Colonic mucosa (tissue), 4 donors: ENCODE results near the gene EMSY. TPM values are rescaled to one million over a fixed set of nuclear protein-coding genes. Genes with fewer than 3 reads are reported as not detected.

Experiments used
- DNase-seq: peaks from one replicate; pipeline ENCODE4 v3.0.0-alpha.2; 2020
- H3K27ac ChIP-seq: fragments of 200-600 bp; one replicate; pipeline ENCODE4 v1.8.0; 2021
- H3K27me3 ChIP-seq: fragments of 200-600 bp; one replicate; pipeline ENCODE4 v1.8.0; 2021
- H3K36me3 ChIP-seq: fragments of 200-600 bp; one replicate; pipeline ENCODE4 v1.8.0; 2021
- H3K4me1 ChIP-seq: fragments of 200-600 bp; one replicate; pipeline ENCODE4 v1.8.0; 2021; ENCODE audit warnings: mild to moderate bottlenecking
- H3K4me3 ChIP-seq: fragments of 200-600 bp; one replicate; pipeline ENCODE4 v1.8.0; 2021
- H3K9ac ChIP-seq, 2 donors: one replicate each; pipeline ENCODE4 v1.7.0; 2013; ENCODE audit warnings: control low read depth in 2 of 2, low read depth in 2 of 2, low read length in 2 of 2
- H3K9me3 ChIP-seq: fragments of 200-600 bp; one replicate; pipeline ENCODE4 v1.8.0; 2021
- CTCF ChIP-seq: fragments of 200-600 bp; IDR thresholded peaks from one replicate; pipeline ENCODE4 v1.8.0; 2022; ENCODE audit warnings: antibody characterized with exemption, mild to moderate bottlenecking
- intact Hi-C: fragments of 100-400 bp; cut with DNase I; formaldehyde crosslinking; loops from one replicate; pipeline ENCODE4 v1.14.1; 2022
- total RNA-seq, 2 donors: library from RNA; stranded (reverse); fragmentation: NEBNext Ultra II Directional in 1 of 2; extraction: Animal tissue kit (Norgen Biotek cat#: 25700) in 1 of 2; gene quantifications; one replicate each; pipeline ENCODE4 v1.2.1, GENCODE V29; 2021
- donor health status: healthy.
- donor health status: DM: no; HTN: no; CAD: no.
- donor health status: DM: no; HTN: no; CAD: no.

The EMSY gene
- total RNA-seq, 2 donors from 2014 or later: 21.2 to 22.8 TPM

GRCh38 chr11:76445121-76446084 is 585 bp downstream of the EMSY start:
- peak; percentile 86 for DNase-seq
- TF ChIP-seq CTCF: no peak
- Histone ChIP-seq H3K9ac (peak overlapping the region; percentile 78 to 98), H3K36me3 (no peaks in the 10 kb centered on the region), H3K4me1 (peaks cover 7% of the 10 kb centered on the region), H3K9me3 (no peaks in the 10 kb centered on the region), H3K27ac (peak overlapping the region; percentile 83), H3K4me3 (peak overlapping the region; percentile 95), H3K27me3 (no peaks in the 10 kb centered on the region)
- intact Hi-C loops: no loop called here

- H3K27ac ChIP-seq: no peak overlapping the region
- peaks cover under 1% of the 10 kb centered on the region for H3K4me1 ChIP-seq
- H3K27me3 ChIP-seq: no peaks in the 10 kb centered on the region
- H3K36me3 ChIP-seq: no peaks in the 10 kb centered on the region
- H3K9ac ChIP-seq: no peak overlapping the region
- intact Hi-C loops: no loop called here
- no peak for TF ChIP-seq CTCF
- no peak for DNase-seq
- H3K9me3 ChIP-seq: no peaks in the 10 kb centered on the region
- no peak overlapping the region for H3K4me3 ChIP-seq
Observed at GRCh38 chr11:76448506-76448905, 3.7 kb downstream of the EMSY start.

GRCh38 chr11:76453248-76453647 is 8.4 kb downstream of the EMSY start:
- intact Hi-C loops: no loop called here
- no peak for DNase-seq
- no peak for TF ChIP-seq CTCF

GRCh38 chr11:76455331-76455730 is 10.5 kb downstream of the EMSY start:
- DNase-seq: no peak
- no peaks in the 10 kb centered on the region for H3K9me3 ChIP-seq
- H3K27me3 ChIP-seq: no peaks in the 10 kb centered on the region
- intact Hi-C loops: no loop called here
- no peaks in the 10 kb centered on the region for H3K4me1 ChIP-seq
- H3K9ac ChIP-seq: no peak overlapping the region
- H3K27ac ChIP-seq: no peak overlapping the region
- no peak for TF ChIP-seq CTCF
- no peak overlapping the region for H3K4me3 ChIP-seq
- H3K36me3 ChIP-seq: no peaks in the 10 kb centered on the region

More at GRCh38 chr11:76453248-76453647, 8.4 kb downstream of the EMSY start:
- H3K36me3 ChIP-seq: no peaks in the 10 kb centered on the region
- H3K4me3 ChIP-seq: no peak overlapping the region
- H3K9ac ChIP-seq: no peak overlapping the region
- no peaks in the 10 kb centered on the region for H3K9me3 ChIP-seq
- H3K27me3 ChIP-seq: no peaks in the 10 kb centered on the region
- no peaks in the 10 kb centered on the region for H3K4me1 ChIP-seq
- no peak overlapping the region for H3K27ac ChIP-seq

GRCh38 chr11:76455931-76456330 is 11.1 kb downstream of the EMSY start:
- Histone ChIP-seq H3K27me3 (no peaks in the 10 kb centered on the region), H3K4me3 (no peak overlapping the region), H3K9me3 (no peaks in the 10 kb centered on the region), H3K4me1 (no peaks in the 10 kb centered on the region), H3K27ac (no peak overlapping the region), H3K36me3 (no peaks in the 10 kb centered on the region), H3K9ac (no peak overlapping the region)
- TF ChIP-seq CTCF: no peak
- intact Hi-C loops: no loop called here
- DNase-seq: no peak
